ENCODE measurements around the gene OPN1MW3.
"Not testable (repeated sequence)": the region's sequence is repeated elsewhere in the genome, so short reads cannot be mapped to it uniquely, and the experiment has no call there.

Gene OPN1MW3

DNA sequence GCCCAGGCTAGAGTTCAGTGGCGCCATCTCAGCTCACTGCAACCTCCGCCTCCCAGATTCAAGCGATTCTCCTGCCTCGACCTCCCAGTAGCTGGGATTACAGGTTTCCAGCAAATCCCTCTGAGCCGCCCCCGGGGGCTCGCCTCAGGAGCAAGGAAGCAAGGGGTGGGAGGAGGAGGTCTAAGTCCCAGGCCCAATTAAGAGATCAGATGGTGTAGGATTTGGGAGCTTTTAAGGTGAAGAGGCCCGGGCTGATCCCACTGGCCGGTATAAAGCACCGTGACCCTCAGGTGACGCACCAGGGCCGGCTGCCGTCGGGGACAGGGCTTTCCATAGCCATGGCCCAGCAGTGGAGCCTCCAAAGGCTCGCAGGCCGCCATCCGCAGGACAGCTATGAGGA lies at the start of gene OPN1MW3:
Gene OPN1MW3, plus strand, starts transcription at position 301 of the 400 bp plus-strand sequence. Its CDS starts 38 bp downstream, at position 339.
- H3K4me3 ChIP-seq (ENCODE audit: control insufficient read depth, low read depth, low read length); DNase-seq (ENCODE audit: low read depth): not testable (repeated sequence)

DNA sequence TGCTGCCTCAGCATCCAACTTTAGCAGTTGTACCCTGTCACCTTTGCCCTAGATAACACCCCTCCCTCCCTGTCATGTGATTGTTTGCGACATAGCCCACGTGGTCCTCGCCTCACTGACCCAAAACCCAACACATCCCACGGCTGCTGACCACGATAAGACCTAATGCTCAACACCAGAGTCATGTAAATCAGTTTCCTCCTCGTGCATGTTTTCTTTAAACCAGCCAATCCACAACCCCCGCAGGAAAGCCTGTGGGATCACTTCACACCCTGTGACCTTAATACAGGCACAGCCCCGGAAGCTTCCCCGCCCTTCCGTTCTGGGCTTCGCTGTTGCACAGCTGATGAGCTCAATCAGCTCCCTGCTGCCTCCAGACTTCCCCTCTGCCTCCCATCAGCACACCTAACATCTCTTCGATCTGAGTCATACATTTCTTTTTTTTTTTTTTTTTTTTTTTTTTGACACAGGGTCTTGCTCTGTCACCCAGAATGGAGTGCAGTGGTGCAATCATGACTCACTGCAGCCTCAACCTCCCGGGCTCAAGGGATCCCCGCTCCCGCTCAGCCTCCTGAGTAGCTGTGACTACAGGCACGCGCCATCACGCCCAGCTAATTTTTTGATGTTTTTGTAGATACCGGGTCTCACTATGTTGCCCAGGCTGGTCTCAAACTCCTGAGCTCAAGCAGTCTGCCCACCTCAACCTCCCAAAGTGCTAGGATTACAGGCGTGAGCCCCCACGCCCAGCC lies 47.5 kb upstream of the OPN1MW3 start:
- DNase-seq (ENCODE audit: low read depth); H3K4me3 ChIP-seq (ENCODE audit: control insufficient read depth, low read depth, low read length): not testable (repeated sequence)

DNA sequence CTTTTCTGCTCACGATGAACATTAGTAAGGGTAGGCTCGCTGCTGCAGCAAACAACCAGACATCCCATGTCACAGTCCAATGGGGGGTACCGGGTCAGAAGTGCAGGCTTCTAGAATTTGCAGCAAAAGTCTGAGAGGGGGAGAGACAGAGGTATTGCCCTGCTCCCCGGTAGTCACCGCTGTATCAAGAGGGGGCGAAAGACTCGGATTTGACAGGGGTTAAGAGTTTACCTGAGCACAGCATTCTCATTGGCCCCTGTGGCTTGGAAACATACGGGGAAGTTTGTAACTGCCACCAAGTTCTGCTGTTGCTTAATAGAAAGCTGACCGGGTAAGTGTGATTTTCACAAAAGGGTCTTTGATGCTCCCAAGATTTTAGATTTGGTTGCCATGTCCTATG lies 46.3 kb upstream of the OPN1MW3 start:
- DNase-seq (ENCODE audit: low read depth); H3K4me3 ChIP-seq (ENCODE audit: control insufficient read depth, low read depth, low read length): not testable (repeated sequence)

DNA sequence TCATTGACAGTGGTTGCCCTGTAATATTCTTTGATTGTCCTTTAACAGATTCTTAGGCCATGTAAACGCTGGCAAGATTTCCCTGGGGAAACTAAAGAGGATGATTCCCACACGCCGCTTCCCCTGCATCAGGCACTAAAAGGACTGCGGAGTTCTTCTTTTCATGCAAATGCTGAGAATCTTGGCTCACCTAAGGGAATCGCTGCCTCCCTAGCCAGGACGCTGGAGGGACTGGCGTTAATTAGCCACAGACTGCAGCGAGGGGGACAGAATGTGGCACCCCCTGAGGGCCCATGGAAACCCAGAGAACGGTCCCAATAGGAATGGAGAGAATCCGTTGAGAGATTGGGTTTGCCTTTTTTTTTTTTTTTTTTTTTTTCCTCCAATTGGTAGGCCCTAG lies 45.9 kb upstream of the OPN1MW3 start:
- not testable (repeated sequence) for DNase-seq (ENCODE audit: low read depth); H3K4me3 ChIP-seq (ENCODE audit: control insufficient read depth, low read depth, low read length)

- not testable (repeated sequence) for H3K4me3 ChIP-seq (ENCODE audit: control insufficient read depth, low read depth, low read length); DNase-seq (ENCODE audit: low read depth)
Observed at GRCh38 chrX:154219456-154219855, 37.9 kb upstream of the OPN1MW3 start, which contains the start of gene OPN1MW2. TSS of gene OPN1MW2 (plus strand) at chrX:154219756. CDS start at chrX:154219816, 60 bp downstream.

DNA sequence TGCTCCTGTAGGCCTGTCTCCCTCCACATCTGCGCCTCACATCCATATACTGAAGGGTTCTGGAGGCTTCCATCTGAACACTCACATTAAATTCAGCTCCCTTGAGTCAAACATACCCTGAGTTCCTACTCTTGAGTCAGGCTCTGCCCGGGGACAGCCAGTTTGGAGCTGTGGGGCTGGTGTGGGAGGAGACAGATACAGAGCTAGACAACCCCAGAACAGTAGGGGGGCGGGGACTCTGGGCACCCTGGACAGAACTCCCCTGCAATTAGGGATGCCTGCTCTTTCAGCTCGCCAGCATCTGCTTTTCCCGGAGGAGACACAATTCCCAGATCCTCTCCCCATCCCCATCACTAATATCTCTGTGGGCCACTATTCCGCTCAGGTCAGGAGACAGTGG lies 32.1 kb upstream of the OPN1MW3 start:
- not testable (repeated sequence) for DNase-seq (ENCODE audit: low read depth); H3K4me3 ChIP-seq (ENCODE audit: control insufficient read depth, low read depth, low read length)

DNA sequence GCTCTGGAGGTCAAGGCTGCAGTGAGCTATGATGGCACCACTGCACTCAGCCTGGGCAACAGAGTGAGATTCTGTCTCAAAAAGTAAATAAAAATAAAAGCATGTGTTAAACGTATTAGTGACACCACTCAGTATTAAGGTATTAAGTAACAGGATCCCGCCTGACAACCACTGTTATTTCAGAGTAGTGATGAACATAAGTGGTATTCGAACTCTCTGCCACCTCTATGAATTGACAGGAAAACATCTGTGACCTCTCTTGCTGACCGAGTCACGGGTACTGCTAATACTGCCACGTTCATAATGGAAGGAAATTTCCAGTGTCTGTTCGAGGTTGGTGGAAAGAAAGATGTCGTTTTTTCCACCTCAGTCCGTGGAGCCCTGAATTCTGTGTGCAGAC lies 30.7 kb upstream of the OPN1MW3 start:
- not testable (repeated sequence) for H3K4me3 ChIP-seq (ENCODE audit: control insufficient read depth, low read depth, low read length); DNase-seq (ENCODE audit: low read depth)

GRCh38 chrX:154231443-154231842 lies 25.9 kb upstream of the OPN1MW3 start:
- H3K4me3 ChIP-seq (ENCODE audit: control insufficient read depth, low read depth, low read length); DNase-seq (ENCODE audit: low read depth): not testable (repeated sequence)

DNA sequence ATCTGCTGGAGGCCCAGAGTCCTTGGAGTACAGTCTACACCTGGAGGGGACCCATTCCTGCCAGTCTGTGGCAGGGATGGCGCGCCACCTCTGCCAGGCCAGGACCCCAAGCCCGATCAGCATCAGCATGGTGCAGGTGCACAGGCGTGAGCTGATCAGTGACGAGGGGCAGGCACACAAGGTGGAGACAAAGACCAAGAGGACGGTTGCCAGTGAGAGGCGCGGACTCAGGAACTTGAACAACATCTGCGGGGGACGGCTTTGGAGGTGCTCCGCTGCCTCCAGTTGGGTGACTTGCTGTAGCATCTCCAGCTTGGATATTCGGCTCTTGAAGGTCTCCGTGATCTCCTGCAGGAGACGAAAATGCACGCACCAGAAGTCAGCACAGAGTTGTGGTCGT lies 23.8 kb upstream of the OPN1MW3 start:
- H3K4me3 ChIP-seq (ENCODE audit: control insufficient read depth, low read depth, low read length); DNase-seq (ENCODE audit: low read depth): not testable (repeated sequence)

- not testable (repeated sequence) for H3K4me3 ChIP-seq (ENCODE audit: control insufficient read depth, low read depth, low read length); DNase-seq (ENCODE audit: low read depth)
Observed at GRCh38 chrX:154238939-154239559, 18.3 kb upstream of the OPN1MW3 start.

- DNase-seq (ENCODE audit: low read depth); H3K4me3 ChIP-seq (ENCODE audit: control insufficient read depth, low read depth, low read length): not testable (repeated sequence)
Observed at GRCh38 chrX:154239982-154240503, 17.3 kb upstream of the OPN1MW3 start.

DNA sequence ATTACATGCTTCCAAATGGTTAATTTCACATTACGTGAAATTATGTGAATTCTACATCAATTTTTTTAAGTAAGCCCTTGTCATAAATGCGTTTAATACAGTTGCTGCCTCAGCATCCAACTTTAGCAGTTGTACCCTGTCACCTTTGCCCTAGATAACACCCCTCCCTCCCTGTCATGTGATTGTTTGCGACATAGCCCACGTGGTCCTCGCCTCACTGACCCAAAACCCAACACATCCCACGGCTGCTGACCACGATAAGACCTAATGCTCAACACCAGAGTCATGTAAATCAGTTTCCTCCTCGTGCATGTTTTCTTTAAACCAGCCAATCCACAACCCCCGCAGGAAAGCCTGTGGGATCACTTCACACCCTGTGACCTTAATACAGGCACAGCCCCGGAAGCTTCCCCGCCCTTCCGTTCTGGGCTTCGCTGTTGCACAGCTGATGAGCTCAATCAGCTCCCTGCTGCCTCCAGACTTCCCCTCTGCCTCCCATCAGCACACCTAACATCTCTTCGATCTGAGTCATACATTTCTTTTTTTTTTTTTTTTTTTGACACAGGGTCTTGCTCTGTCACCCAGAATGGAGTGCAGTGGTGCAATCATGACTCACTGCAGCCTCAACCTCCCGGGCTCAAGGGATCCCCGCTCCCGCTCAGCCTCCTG lies 9.9 kb upstream of the OPN1MW3 start:
- H3K4me3 ChIP-seq (ENCODE audit: control insufficient read depth, low read depth, low read length); DNase-seq (ENCODE audit: low read depth): not testable (repeated sequence)

GRCh38 chrX:154248076-154248475 lies 9.3 kb upstream of the OPN1MW3 start:
- not testable (repeated sequence) for H3K4me3 ChIP-seq (ENCODE audit: control insufficient read depth, low read depth, low read length); DNase-seq (ENCODE audit: low read depth)

DNA sequence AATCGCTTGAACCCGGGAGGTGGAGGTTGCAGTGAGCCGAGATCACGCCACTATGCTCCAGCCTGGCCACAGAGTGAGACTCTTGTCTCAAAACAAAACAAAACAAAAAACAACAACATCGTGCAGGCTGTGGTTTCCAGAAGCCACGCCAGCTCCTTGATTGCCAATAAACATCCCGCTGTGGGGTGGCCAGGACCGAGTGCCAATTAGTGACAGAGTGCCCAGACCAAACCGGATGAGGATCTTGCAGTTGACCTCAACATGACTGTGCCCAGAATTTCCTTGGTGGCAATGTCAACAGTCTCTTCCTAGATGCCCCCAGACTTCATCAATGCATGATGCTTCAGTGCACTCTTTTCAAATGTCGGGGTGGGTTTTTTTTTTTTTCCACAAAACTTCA lies 1.3 kb downstream of the OPN1MW3 start:
- H3K4me3 ChIP-seq (ENCODE audit: control insufficient read depth, low read depth, low read length); DNase-seq (ENCODE audit: low read depth): not testable (repeated sequence)

- not testable (repeated sequence) for DNase-seq (ENCODE audit: low read depth); H3K4me3 ChIP-seq (ENCODE audit: control insufficient read depth, low read depth, low read length)
Observed at GRCh38 chrX:154263072-154263471, 5.7 kb downstream of the OPN1MW3 start.

DNA sequence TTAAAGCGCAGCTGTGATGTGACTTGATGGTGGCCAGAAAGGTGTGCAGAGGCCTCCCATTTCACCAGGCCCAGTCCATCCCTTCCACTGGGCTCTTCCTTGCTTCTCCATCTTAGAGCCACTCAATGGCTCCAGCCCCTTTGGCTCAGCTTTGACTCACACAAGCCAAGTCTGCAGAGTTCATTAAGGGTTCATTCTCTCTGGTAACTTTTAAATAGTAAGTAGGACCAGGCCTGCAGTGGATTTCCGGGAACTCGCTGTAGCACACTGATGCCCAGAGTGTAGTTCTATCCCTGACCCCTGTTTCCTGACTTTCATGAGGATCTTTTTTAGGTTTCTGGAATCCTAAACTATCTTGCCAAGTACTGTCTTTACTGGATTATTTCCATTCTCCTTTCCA lies 11.9 kb downstream of the OPN1MW3 start:
- DNase-seq (ENCODE audit: low read depth); H3K4me3 ChIP-seq (ENCODE audit: control insufficient read depth, low read depth, low read length): not testable (repeated sequence)

GRCh38 chrX:154284489-154285338 lies 27.3 kb downstream of the OPN1MW3 start:
- DNase-seq (ENCODE audit: low read depth); H3K4me3 ChIP-seq (ENCODE audit: control insufficient read depth, low read depth, low read length): not testable (repeated sequence)

GRCh38 chrX:154286406-154286805 lies 29.0 kb downstream of the OPN1MW3 start:
- not testable (repeated sequence) for H3K4me3 ChIP-seq (ENCODE audit: control insufficient read depth, low read depth, low read length)

More at GRCh38 chrX:154286406-154286805, 29.0 kb downstream of the OPN1MW3 start:
- not testable (repeated sequence) for DNase-seq (ENCODE audit: low read depth)
